HepG2 (cell line): ENCODE measurements around the gene PLXNA1. TPM values are rescaled to one million over a fixed set of nuclear protein-coding genes. Genes with fewer than 3 reads are reported as not detected.

ENCODE experiments used
- ATAC-seq: fragments of 200-7000 bp; cut with Tn5 transposase; 3 replicates; pipeline ENCODE4 v1.9.1; 2020; ENCODE audit warnings: mild to moderate bottlenecking, moderate library complexity
- BruUV-seq: library from RNA; stranded (reverse); fragments of 400-500 nt; replicated peaks from 2 replicates; lab custom pipeline; 2021; lab: Mats Ljungman, UMichigan
- CTCF ChIA-PET: fragments of 300-600 bp; formaldehyde crosslinking; extraction: SDS; loops from one replicate; lab custom pipeline; 2021; ENCODE audit warnings: low total read pairs, inconsistent platforms, low intra/inter-chr PET ratio; lab: Yijun Ruan, JAX
- POLR2A ChIA-PET: fragments of 350-600 bp; sonication (Branson Sonifier 250); formaldehyde crosslinking; loops from one replicate; lab custom pipeline; 2020; ENCODE audit warnings: antibody characterized with exemption, inconsistent platforms; lab: Yijun Ruan, JAX
- DNase-seq: peaks from one replicate; pipeline ENCODE4 v3.0.0-alpha.2; 2015; ENCODE audit warnings: low spot score
- FAIRE-seq: peaks from 3 replicates; lab custom pipeline; 2011; peaks lifted over from hg19 to GRCh38; lab: Jason Lieb, UNC
- H2AFZ ChIP-seq: one replicate; pipeline ENCODE4 v1.6.1; 2011; ENCODE audit warnings: low read length, inconsistent platforms
- H3K27ac ChIP-seq: fragments of 300-600 bp; 3 replicates; pipeline ENCODE4 v1.8.0; 2011; ENCODE audit warnings: mixed run types, mild to moderate bottlenecking, mixed read lengths, low read length, inconsistent platforms; ENCODE audit not compliant: insufficient read depth; ENCODE audit errors: extremely low read length
- H3K27me3 ChIP-seq, 2 experiments: fragments of 200-600 bp in 1 of 2; 2 replicates in 1 of 2; 3 replicates in 1 of 2; pipeline versions ENCODE4 v1.6.0 to v1.8.0; 2011; ENCODE audit warnings: low read length in 2 of 2, mild to moderate bottlenecking in 2 of 2, moderate library complexity in 2 of 2, inconsistent platforms in 1 of 2; ENCODE audit not compliant: insufficient read depth in 2 of 2, control insufficient read depth in 1 of 2
- H3K36me3 ChIP-seq, 2 experiments: fragments of 200-600 bp in 1 of 2; replicated peaks in 1 of 2; 2 replicates in 1 of 2; 3 replicates in 1 of 2; pipeline versions ENCODE4 v1.5.1 to v1.8.0; 2011; ENCODE audit warnings: low read length in 2 of 2, inconsistent platforms in 1 of 2; ENCODE audit not compliant: insufficient read depth in 2 of 2, control insufficient read depth in 1 of 2
- H3K4me1 ChIP-seq: 2 replicates; pipeline ENCODE4 v1.5.1; 2012; ENCODE audit warnings: low read length, inconsistent platforms; ENCODE audit not compliant: insufficient read depth
- H3K4me2 ChIP-seq: 2 replicates; pipeline ENCODE4 v1.6.0; 2011; ENCODE audit warnings: low read depth, low read length, inconsistent platforms
- H3K4me3 ChIP-seq, 3 experiments: fragments of 200-600 bp in 1 of 3; sonication (generic), shearing (Covaris generic) in 1 of 3; replicated peaks in 1 of 3; 2 replicates each; pipeline ENCODE4 v1.5.1; 2011 to 2016; ENCODE audit warnings: low read length in 3 of 3, inconsistent platforms in 2 of 3, low read depth in 2 of 3, mild to moderate bottlenecking in 2 of 3, control low read depth in 1 of 3, mixed read lengths in 1 of 3; ENCODE audit not compliant: insufficient read depth in 1 of 3
- H3K79me2 ChIP-seq: one replicate; pipeline ENCODE4 v1.6.1; 2011; ENCODE audit warnings: low read length, inconsistent platforms; ENCODE audit not compliant: insufficient read depth
- H3K9ac ChIP-seq: 2 replicates; pipeline ENCODE4 v1.6.0; 2011; ENCODE audit warnings: mild to moderate bottlenecking, low read depth, low read length, inconsistent platforms; ENCODE audit not compliant: insufficient read depth
- H3K9me3 ChIP-seq: 2 replicates; pipeline ENCODE4 v1.5.1; 2012; ENCODE audit warnings: mild to moderate bottlenecking, low read length
- H4K20me1 ChIP-seq: 2 replicates; pipeline ENCODE4 v1.6.0; 2011; ENCODE audit warnings: inconsistent platforms, mild to moderate bottlenecking, low read length, moderate library complexity; ENCODE audit not compliant: insufficient read depth
- CHCHD3 ChIP-seq: sonication (generic); formaldehyde crosslinking; IDR thresholded peaks from 2 replicates; pipeline ENCODE4 v1.8.0; 2022; ENCODE audit warnings: mild to moderate bottlenecking, missing genetic modification reagents, moderate library complexity
- CREM ChIP-seq, 2 experiments: sonication (generic) in 1 of 2; formaldehyde crosslinking in 1 of 2; IDR thresholded peaks; 2 replicates each; pipeline versions ENCODE4 v1.4.0 to v1.6.1; 2016 to 2020; ENCODE audit warnings: antibody characterized with exemption in 1 of 2, mild to moderate bottlenecking in 1 of 2, missing genetic modification reagents in 1 of 2
- KLF13 ChIP-seq: sonication (generic); formaldehyde crosslinking; IDR thresholded peaks from 2 replicates; pipeline ENCODE4 v1.4.0; 2020; ENCODE audit warnings: mild to moderate bottlenecking, missing genetic modification reagents
- MED13 ChIP-seq: sonication (generic); formaldehyde crosslinking; IDR thresholded peaks from 2 replicates; pipeline ENCODE4 v1.5.0; 2020; ENCODE audit warnings: missing genetic modification reagents
- ZNF337 ChIP-seq: sonication (generic); formaldehyde crosslinking; IDR thresholded peaks from 2 replicates; pipeline ENCODE4 v1.5.1; 2020; ENCODE audit warnings: missing genetic modification reagents, low read depth, mild to moderate bottlenecking, borderline replicate concordance
- ZNF343 ChIP-seq: sonication (generic); formaldehyde crosslinking; IDR thresholded peaks from 2 replicates; pipeline ENCODE4 v1.4.0; 2020; ENCODE audit warnings: mild to moderate bottlenecking, missing genetic modification reagents
- ZNF552 ChIP-seq: sonication (generic); formaldehyde crosslinking; IDR thresholded peaks from 2 replicates; pipeline ENCODE4 v1.9.0; 2022; ENCODE audit warnings: missing genetic modification reagents, mild to moderate bottlenecking, borderline replicate concordance
- WGBS: methylation state at CpG from one replicate; pipeline ENCODE4 v1.1.6; 2017; ENCODE audit warnings: low lambda C conversion rate; 5-methylcytosine and 5-hydroxymethylcytosine counted together
- in situ Hi-C: cut with HindIII; loops from 2 replicates; pipeline ENCODE4 v1.10.0; 2017; ENCODE audit warnings: low pct_unique_long_range_greater_than_20kb; ENCODE audit not compliant: extremely low pct_ligation_motif_present
- intact Hi-C: fragments of 100-400 bp; cut with micrococcal nuclease; formaldehyde crosslinking; loops from one replicate; pipeline ENCODE4 v1.10.0; 2022; ENCODE audit not compliant: unreplicated experiment
- polyA plus RNA-seq, 8 experiments: library from polyadenylated mRNA; depleted of rRNA in 3 of 8; stranded (reverse) in 7 of 8; unstranded in 1 of 8; fragments of >200 nt; fragmentation: Illumina TruSeq in 4 of 8; extraction: Trizol in 4 of 8; gene quantifications; 2 replicates each; pipeline versions ENCODE4 v1.2.1 to v1.2.3, GENCODE V29; 2011 to 2016; ENCODE audit warnings: low read depth in 4 of 8, missing spikeins in 1 of 8, mixed read lengths in 1 of 8; ENCODE audit not compliant: insufficient read depth in 1 of 8
- total RNA-seq, 5 experiments: library from RNA; depleted of rRNA; stranded (reverse); fragments of >200 nt; fragmentation: Illumina TruSeq; extraction: Trizol; gene quantifications; 2 replicates each; pipeline ENCODE4 v1.2.3, GENCODE V29; 2016; ENCODE audit warnings: low read depth in 1 of 5
- TF ChIP-seq, protein P1 (sequence below): sonication (generic); formaldehyde crosslinking; IDR thresholded peaks from 2 replicates; pipeline ENCODE4 v1.4.0; 2020; ENCODE audit warnings: missing genetic modification reagents, mild to moderate bottlenecking, borderline replicate concordance

The PLXNA1 gene
- total and polyA plus RNA-seq, 2 of the 13 experiments (the other 11 are each of a cell fraction or from before 2014, with no cell fraction given), result 16.6 to 18.2 TPM

- H3K9ac ChIP-seq, result no peak overlapping the region
- CTCF ChIA-PET, result no interaction called here
- H3K4me2 ChIP-seq, result no peak overlapping the region
- DNase-seq (no peak), FAIRE-seq (no peak)
- H3K36me3 ChIP-seq, result 0 out of 5 replicates have a peak, but pooled peaks cover 0 to 5% of the 10 kb centered on the region in 2 experiments
- no peaks in the 10 kb centered on the region for H4K20me1 ChIP-seq
- TF ChIP-seq, protein P1, sequence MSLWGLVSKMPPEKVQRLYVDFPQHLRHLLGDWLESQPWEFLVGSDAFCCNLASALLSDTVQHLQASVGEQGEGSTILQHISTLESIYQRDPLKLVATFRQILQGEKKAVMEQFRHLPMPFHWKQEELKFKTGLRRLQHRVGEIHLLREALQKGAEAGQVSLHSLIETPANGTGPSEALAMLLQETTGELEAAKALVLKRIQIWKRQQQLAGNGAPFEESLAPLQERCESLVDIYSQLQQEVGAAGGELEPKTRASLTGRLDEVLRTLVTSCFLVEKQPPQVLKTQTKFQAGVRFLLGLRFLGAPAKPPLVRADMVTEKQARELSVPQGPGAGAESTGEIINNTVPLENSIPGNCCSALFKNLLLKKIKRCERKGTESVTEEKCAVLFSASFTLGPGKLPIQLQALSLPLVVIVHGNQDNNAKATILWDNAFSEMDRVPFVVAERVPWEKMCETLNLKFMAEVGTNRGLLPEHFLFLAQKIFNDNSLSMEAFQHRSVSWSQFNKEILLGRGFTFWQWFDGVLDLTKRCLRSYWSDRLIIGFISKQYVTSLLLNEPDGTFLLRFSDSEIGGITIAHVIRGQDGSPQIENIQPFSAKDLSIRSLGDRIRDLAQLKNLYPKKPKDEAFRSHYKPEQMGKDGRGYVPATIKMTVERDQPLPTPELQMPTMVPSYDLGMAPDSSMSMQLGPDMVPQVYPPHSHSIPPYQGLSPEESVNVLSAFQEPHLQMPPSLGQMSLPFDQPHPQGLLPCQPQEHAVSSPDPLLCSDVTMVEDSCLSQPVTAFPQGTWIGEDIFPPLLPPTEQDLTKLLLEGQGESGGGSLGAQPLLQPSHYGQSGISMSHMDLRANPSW (CRISPR knock-in tag), result no peak
- TF ChIP-seq MED13 (CRISPR knock-in tag) (no peak), CREM (IDR thresholded peaks at IDR 0.05) (no peak), CREM (CRISPR knock-in tag; IDR thresholded peaks at IDR 0.05) (no peak), ZNF337 (CRISPR knock-in tag) (no peak), ZNF343 (no peak), ZNF552 (CRISPR knock-in tag) (no peak), KLF13 (CRISPR knock-in tag) (no peak), CHCHD3 (CRISPR knock-in tag) (no peak)
- TF ChIP-seq, all 625 proteins: peak for 0
- WGBS, result 95% methylated on average over 7 of the region's 12 CpGs
- Histone ChIP-seq H2AFZ (no peak overlapping the region), H3K4me1 (no peaks in the 10 kb centered on the region), H3K9me3 (no peaks in the 10 kb centered on the region), H3K4me3 (no peak overlapping the region), H3K27me3 (no peaks in the 10 kb centered on the region), H3K79me2 (no peaks in the 10 kb centered on the region), H3K27ac (no peak overlapping the region)
- intact Hi-C loops (no loop called here), in situ Hi-C loops (no loop called here)
- ATAC-seq, result no peak
- BruUV-seq, result no TSS peak
- POLR2A ChIA-PET, result no interaction called here
Observed at GRCh38 chr3:126952983-126953660, 29.8 kb upstream of the PLXNA1 start.
